ENCODE results near the gene COL23A1. TPM values are rescaled to one million over a fixed set of nuclear protein-coding genes. Genes with fewer than 3 reads are reported as not detected.

Gene COL23A1
- total and polyA plus RNA-seq, 2 of the 13 experiments (the other 11 are each of a cell fraction or from before 2014, with no cell fraction given) = not detected

- TF ChIP-seq ZHX2 (IDR thresholded peaks at IDR 0.05; ENCODE audit: low read depth) (no peak), ZHX2 (CRISPR knock-in tag; IDR thresholded peaks at IDR 0.05; ENCODE audit: borderline replicate concordance) (no peak), ZNF670 (CRISPR knock-in tag; IDR thresholded peaks at IDR 0.05; ENCODE audit: borderline replicate concordance) (no peak), ZNF780A (CRISPR knock-in tag; IDR thresholded peaks at IDR 0.05) (no peak), SSRP1 (CRISPR knock-in tag; IDR thresholded peaks at IDR 0.05) (0 out of 2 replicates have a peak, but pooled peaks have one; percentile 26)
- TF ChIP-seq, protein P1, sequence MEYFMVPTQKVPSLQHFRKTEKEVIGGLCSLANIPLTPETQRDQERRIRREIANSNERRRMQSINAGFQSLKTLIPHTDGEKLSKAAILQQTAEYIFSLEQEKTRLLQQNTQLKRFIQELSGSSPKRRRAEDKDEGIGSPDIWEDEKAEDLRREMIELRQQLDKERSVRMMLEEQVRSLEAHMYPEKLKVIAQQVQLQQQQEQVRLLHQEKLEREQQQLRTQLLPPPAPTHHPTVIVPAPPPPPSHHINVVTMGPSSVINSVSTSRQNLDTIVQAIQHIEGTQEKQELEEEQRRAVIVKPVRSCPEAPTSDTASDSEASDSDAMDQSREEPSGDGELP (IDR thresholded peaks at IDR 0.05; ENCODE audit: borderline replicate concordance, low read depth) = no peak
Measured at GRCh38 chr5:178206166-178207101, 383.8 kb downstream of the COL23A1 start (continued).
